ENCODE results near the gene TMEM30B.
"Not testable (repeated sequence)": the region's sequence is repeated elsewhere in the genome, so short reads cannot be mapped to it uniquely, and the experiment has no call there.

Gene TMEM30B

DNA sequence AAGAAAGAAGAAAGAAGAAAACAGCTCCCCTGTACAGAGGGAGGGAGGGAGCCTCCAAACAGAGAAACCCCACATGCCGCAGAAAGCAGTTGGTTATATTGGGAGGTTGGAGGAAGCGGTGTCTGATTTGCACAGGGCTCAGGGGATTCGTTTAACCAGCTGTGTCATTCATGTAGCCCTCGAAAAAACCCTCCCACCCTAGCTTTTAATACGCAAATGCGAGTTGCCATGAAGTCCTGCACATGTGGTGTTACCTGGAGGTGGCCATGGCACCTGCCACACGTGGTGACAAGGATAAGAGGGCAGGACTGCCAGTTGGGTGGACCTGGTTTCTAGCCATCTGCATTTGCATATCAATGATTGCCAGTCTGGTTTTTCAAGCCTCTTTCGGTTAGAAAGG lies 40.9 kb downstream of the TMEM30B start:
- Histone ChIP-seq H3K36me3 (ENCODE audit: control insufficient read depth, insufficient read depth, low read length) (no peaks in the 10 kb centered on the region), H3K9me3 (ENCODE audit: control insufficient read depth, insufficient read depth, low read length) (no peaks in the 10 kb centered on the region; the same call in 1 of the 2 replicates), H3K4me3 (ENCODE audit: low read length) (no peak overlapping the region), H3K4me1 (ENCODE audit: control insufficient read depth, insufficient read depth, low read length) (peaks cover 3% of the 10 kb centered on the region; the same call in 1 of the 2 replicates), H3K27ac (ENCODE audit: low read length) (no peak overlapping the region), H3K27me3 (ENCODE audit: control insufficient read depth, insufficient read depth, low read length) (no peaks in the 10 kb centered on the region)
- no CpG with 5 or more reads among the region's 8 CpGs for WGBS (ENCODE audit: insufficient coverage, insufficient read length)
- DNase-seq (ENCODE audit: low read depth, low spot score), result no peak

DNA sequence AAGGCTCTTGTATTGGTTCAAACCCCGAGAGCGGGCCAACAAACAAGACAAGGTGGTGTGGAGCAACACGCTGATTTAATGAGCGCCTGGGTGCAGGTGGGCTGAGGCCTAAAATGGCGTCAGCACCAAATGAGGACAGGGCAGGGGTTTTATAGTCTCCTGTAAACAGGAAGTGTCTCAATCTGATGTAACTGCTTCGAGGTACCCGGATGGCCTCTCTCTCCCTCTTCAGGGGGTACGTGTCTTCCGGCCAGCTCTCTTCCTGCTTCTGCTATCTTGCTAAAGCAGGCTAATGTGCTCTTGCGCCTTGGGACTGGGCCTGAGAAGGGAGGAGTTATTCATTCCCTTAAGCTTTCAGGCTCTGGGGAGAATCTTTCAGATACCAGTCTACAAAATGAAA lies 41.9 kb downstream of the TMEM30B start:
- H3K4me3 ChIP-seq (ENCODE audit: low read length); H3K9me3 ChIP-seq (ENCODE audit: control insufficient read depth, insufficient read depth, low read length); H3K4me1 ChIP-seq (ENCODE audit: control insufficient read depth, insufficient read depth, low read length); DNase-seq (ENCODE audit: low read depth, low spot score); H3K27ac ChIP-seq (ENCODE audit: low read length); H3K27me3 ChIP-seq (ENCODE audit: control insufficient read depth, insufficient read depth, low read length); H3K36me3 ChIP-seq (ENCODE audit: control insufficient read depth, insufficient read depth, low read length): not testable (repeated sequence)
- no CpG with 5 or more reads among the region's 10 CpGs for WGBS (ENCODE audit: insufficient coverage, insufficient read length)

DNA sequence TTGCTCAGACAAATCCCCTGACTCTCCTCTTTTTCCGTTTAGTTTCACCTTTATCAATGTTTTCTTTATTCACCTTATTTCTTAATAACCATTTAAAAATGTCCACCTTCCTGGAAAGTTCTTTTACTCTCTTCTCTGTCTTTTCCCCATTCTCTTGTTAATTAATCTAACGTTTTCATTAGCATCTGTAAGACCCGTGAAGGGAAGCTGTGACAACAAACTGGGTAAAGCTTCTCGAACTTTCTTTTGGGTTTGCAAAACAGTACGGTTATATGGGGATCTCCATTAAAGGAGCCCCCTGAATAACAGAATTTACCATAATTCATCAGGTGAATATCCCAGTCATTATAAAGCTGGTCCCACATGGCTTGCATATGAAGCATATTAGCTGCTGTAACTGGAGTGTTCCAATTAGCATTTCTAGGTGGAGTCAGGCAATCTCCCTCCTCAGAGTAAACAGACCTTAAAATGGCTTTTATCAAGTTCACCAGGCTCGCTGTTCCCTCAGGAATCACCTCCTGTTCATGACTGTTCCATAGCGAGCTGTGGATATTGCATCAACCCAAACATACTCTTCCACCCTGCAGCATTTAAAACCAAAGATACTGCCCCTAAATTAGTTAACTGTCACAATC lies 42.4 kb downstream of the TMEM30B start:
- peaks cover 3% of the 10 kb centered on the region; the same call in 1 of the 2 replicates for H3K4me1 ChIP-seq (ENCODE audit: control insufficient read depth, insufficient read depth, low read length)
- H3K27me3 ChIP-seq (ENCODE audit: control insufficient read depth, insufficient read depth, low read length), result no peaks in the 10 kb centered on the region
- H3K4me3 ChIP-seq (ENCODE audit: low read length), result no peak overlapping the region
- H3K9me3 ChIP-seq (ENCODE audit: control insufficient read depth, insufficient read depth, low read length), result no peaks in the 10 kb centered on the region; the same call in 1 of the 2 replicates
- DNase-seq (ENCODE audit: low read depth, low spot score), result no peak
- no peaks in the 10 kb centered on the region for H3K36me3 ChIP-seq (ENCODE audit: control insufficient read depth, insufficient read depth, low read length)
- H3K27ac ChIP-seq (ENCODE audit: low read length), result no peak overlapping the region
- no CpG with 5 or more reads among the region's 7 CpGs for WGBS (ENCODE audit: insufficient coverage, insufficient read length)

DNA sequence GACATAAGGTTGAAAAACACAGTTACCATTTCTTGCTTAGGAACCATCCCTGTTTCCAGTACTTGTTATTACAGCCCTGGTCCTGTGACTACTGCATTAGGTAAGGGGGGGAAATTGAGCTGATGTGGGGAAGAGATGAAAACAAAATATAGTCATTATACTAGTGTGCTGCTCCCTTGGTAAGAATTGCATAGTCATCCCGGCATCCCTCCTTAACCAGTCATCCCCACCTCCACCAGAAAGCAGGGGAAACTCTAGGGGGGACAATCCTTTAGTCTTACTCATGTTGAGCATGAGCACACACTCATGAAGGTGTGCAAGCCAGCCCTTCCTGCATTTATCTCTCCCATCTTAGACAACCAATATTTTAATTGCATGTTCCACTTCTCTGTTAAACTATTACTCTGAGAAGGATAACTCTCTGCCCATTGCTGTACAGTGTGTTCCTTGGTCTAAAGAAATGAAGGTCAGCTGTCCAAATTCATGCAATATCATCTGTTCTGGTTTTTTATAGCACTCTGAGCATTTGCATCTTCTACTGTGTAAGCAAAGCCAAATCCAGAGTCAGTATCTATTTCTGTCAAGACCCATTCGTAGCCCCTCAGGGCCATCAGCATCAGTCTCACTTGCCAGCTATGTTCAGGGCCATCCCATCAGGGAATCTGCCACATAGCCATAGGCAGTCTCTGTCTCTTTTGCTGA lies 46.8 kb downstream of the TMEM30B start:
- no peak for DNase-seq (ENCODE audit: low read depth, low spot score)
- Histone ChIP-seq H3K9me3 (ENCODE audit: control insufficient read depth, insufficient read depth, low read length) (no peaks in the 10 kb centered on the region), H3K36me3 (ENCODE audit: control insufficient read depth, insufficient read depth, low read length) (no peaks in the 10 kb centered on the region), H3K4me1 (ENCODE audit: control insufficient read depth, insufficient read depth, low read length) (peaks cover 5% of the 10 kb centered on the region; the same call in 1 of the 2 replicates), H3K27ac (ENCODE audit: low read length) (no peak overlapping the region), H3K27me3 (ENCODE audit: control insufficient read depth, insufficient read depth, low read length) (no peaks in the 10 kb centered on the region), H3K4me3 (ENCODE audit: low read length) (no peak overlapping the region)
- WGBS (ENCODE audit: insufficient coverage, insufficient read length), result no CpG with 5 or more reads among the region's 2 CpGs

DNA sequence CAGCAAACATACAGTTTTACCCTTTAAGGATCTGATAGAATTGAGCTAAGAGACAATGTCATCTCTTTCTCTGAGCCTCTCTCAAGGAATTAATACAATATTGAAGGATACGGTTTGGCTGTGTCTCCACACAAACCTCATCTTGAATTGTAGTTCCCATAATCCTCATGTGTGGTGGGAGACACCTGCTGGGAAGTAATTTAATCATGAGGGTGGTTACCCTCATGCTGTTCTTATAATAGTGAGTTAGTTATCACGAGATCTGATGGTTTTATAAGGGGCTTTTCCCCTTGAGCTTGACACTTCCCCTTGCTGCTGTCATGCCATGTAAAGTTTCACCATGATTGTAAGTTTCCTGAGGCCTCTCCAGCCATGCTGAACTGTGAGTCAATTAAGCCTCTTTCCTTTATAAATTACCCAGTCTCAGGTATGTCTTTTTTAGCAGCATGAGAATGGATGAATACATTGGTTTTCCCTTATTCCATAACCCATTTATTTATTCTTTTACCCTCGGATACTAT lies 47.6 kb downstream of the TMEM30B start:
- no peaks in the 10 kb centered on the region for H3K9me3 ChIP-seq (ENCODE audit: control insufficient read depth, insufficient read depth, low read length)
- peaks cover 3% of the 10 kb centered on the region; the same call in 1 of the 2 replicates for H3K4me1 ChIP-seq (ENCODE audit: control insufficient read depth, insufficient read depth, low read length)
- H3K27ac ChIP-seq (ENCODE audit: low read length), result no peak overlapping the region
- no peak for DNase-seq (ENCODE audit: low read depth, low spot score)
- WGBS (ENCODE audit: insufficient coverage, insufficient read length), result no CpG with 5 or more reads among the region's 3 CpGs
- H3K4me3 ChIP-seq (ENCODE audit: low read length), result no peak overlapping the region
- no peaks in the 10 kb centered on the region for H3K36me3 ChIP-seq (ENCODE audit: control insufficient read depth, insufficient read depth, low read length)
- no peaks in the 10 kb centered on the region for H3K27me3 ChIP-seq (ENCODE audit: control insufficient read depth, insufficient read depth, low read length)

DNA sequence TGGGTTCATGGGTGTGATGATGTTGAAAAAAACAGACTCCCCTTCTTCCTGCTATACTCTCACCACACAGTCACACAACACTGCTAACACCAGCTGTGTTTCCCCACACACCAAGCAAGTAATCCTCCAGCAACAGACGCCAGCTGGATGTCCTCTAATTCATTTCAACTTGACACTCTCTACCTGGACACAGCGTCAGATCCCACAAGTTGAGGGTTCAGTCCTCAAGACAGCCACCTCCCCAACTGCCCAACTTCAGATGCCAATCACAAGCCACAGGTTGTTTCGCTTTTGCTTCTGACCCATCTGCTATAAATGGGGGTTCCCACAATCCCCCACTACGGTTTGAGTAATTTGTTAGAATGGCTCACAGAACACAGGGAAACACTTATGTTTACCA lies 49.3 kb downstream of the TMEM30B start:
- no peak for DNase-seq (ENCODE audit: low read depth, low spot score)
- Histone ChIP-seq H3K27me3 (ENCODE audit: control insufficient read depth, insufficient read depth, low read length) (no peaks in the 10 kb centered on the region), H3K4me3 (ENCODE audit: low read length) (no peak overlapping the region), H3K36me3 (ENCODE audit: control insufficient read depth, insufficient read depth, low read length) (no peaks in the 10 kb centered on the region), H3K9me3 (ENCODE audit: control insufficient read depth, insufficient read depth, low read length) (no peaks in the 10 kb centered on the region), H3K4me1 (ENCODE audit: control insufficient read depth, insufficient read depth, low read length) (peaks cover 3% of the 10 kb centered on the region; the same call in 1 of the 2 replicates), H3K27ac (ENCODE audit: low read length) (no peak overlapping the region)
- no CpG with 5 or more reads among the region's 4 CpGs for WGBS (ENCODE audit: insufficient coverage, insufficient read length)

DNA sequence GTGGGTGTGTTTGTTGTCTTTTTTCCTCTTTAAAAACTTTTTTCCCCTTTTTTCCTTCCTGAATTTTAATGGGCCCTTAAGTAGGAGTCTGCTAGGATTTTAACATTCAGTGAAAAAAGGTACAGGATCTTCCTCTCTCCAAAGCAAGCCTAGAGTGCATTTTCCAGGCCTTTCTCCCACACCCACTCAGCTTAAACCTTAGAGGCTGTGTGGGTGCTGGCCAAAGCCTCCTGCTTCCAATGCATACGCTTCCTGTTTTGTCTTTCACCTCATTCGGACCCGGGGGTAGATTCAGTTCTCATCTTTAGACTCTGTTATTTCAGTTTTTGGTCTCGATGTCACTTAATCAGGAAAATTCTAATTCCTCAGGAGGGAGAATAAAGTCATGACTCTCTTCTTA lies 51.2 kb downstream of the TMEM30B start:
- Histone ChIP-seq H3K27me3 (ENCODE audit: control insufficient read depth, insufficient read depth, low read length) (no peaks in the 10 kb centered on the region), H3K9me3 (ENCODE audit: control insufficient read depth, insufficient read depth, low read length) (no peaks in the 10 kb centered on the region), H3K36me3 (ENCODE audit: control insufficient read depth, insufficient read depth, low read length) (no peaks in the 10 kb centered on the region), H3K27ac (ENCODE audit: low read length) (no peak overlapping the region), H3K4me3 (ENCODE audit: low read length) (no peak overlapping the region), H3K4me1 (ENCODE audit: control insufficient read depth, insufficient read depth, low read length) (peaks cover 3% of the 10 kb centered on the region; the same call in 1 of the 2 replicates)
- DNase-seq (ENCODE audit: low read depth, low spot score), result no peak
- WGBS (ENCODE audit: insufficient coverage, insufficient read length), result no CpG with 5 or more reads among the region's 4 CpGs

DNA sequence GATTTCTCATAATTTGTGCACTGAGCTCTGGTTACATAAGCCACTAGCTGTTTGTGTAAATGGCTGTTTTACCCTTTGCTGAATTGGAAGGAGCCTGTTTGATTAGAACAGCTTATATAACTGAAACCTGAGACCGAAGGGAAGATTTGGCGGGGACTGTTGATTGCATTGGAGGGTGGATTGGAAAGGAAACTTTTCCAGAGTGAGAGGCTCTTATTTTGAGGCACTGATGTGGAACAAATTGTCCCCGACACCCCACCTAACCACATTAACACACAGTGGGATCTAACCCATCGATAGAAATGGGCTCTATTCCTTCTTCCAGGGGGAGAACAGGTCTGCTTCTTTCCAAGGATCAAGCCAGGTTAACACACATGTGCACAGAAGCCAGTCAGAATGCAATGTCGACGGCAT lies 51.7 kb downstream of the TMEM30B start:
- no peak overlapping the region for H3K4me3 ChIP-seq (ENCODE audit: low read length)
- H3K9me3 ChIP-seq (ENCODE audit: control insufficient read depth, insufficient read depth, low read length), result no peaks in the 10 kb centered on the region
- no peak for DNase-seq (ENCODE audit: low read depth, low spot score)
- H3K36me3 ChIP-seq (ENCODE audit: control insufficient read depth, insufficient read depth, low read length), result no peaks in the 10 kb centered on the region
- peaks cover 3% of the 10 kb centered on the region; the same call in 1 of the 2 replicates for H3K4me1 ChIP-seq (ENCODE audit: control insufficient read depth, insufficient read depth, low read length)
- H3K27ac ChIP-seq (ENCODE audit: low read length), result no peak overlapping the region
- no peaks in the 10 kb centered on the region for H3K27me3 ChIP-seq (ENCODE audit: control insufficient read depth, insufficient read depth, low read length)
- WGBS (ENCODE audit: insufficient coverage, insufficient read length), result no CpG with 5 or more reads among the region's 6 CpGs

DNA sequence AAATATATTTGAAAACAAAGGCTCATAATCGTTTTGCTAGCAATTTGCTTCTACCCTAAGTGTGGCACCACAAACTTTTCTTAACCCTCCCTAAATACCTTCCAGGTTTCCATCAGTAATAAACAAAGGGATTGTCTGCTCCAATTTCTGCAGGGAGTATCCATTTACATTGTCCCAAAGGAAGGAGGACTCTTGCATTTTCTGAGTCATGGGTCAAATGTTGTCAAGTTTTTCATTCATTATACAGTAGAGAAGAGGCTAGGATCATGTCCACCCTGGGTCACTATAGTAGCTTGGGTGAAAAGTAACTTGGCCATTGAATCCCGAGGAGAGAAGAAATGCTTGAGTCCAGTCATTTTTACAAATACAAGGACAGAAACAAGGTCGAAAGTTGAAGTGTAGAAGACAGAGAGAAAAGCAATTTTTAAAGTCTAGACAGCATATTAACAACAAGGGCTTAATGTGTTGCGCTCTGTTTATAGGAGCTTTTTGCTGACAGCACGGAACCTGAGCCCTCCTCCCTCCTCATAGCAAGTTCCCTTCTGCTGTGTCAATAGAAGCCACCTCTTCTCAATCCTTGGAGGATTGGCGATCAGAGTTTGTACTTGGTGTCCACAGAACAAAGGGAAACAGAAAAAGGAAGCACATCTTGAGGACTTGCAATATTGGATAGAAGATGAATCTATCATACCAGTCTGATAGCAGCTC lies 53.1 kb downstream of the TMEM30B start:
- Histone ChIP-seq H3K9me3 (ENCODE audit: control insufficient read depth, insufficient read depth, low read length) (no peaks in the 10 kb centered on the region), H3K4me3 (ENCODE audit: low read length) (no peak overlapping the region), H3K27me3 (ENCODE audit: control insufficient read depth, insufficient read depth, low read length) (no peaks in the 10 kb centered on the region), H3K4me1 (ENCODE audit: control insufficient read depth, insufficient read depth, low read length) (peaks cover 3% of the 10 kb centered on the region; the same call in 1 of the 2 replicates), H3K36me3 (ENCODE audit: control insufficient read depth, insufficient read depth, low read length) (no peaks in the 10 kb centered on the region), H3K27ac (ENCODE audit: low read length) (no peak overlapping the region)
- no peak for DNase-seq (ENCODE audit: low read depth, low spot score)
- WGBS (ENCODE audit: insufficient coverage, insufficient read length), result no CpG with 5 or more reads among the region's 6 CpGs
